HUDEP-2 (cell line): ENCODE data around the gene BCL2L12.

ENCODE experiments used
- DNase-seq, 76 experiments: peaks; one replicate each; lab custom pipeline; 2025; ENCODE audit not compliant: unreplicated experiment in 76 of 76; lab: John Stamatoyannopoulos, UW

The BCL2L12 gene

DNA sequence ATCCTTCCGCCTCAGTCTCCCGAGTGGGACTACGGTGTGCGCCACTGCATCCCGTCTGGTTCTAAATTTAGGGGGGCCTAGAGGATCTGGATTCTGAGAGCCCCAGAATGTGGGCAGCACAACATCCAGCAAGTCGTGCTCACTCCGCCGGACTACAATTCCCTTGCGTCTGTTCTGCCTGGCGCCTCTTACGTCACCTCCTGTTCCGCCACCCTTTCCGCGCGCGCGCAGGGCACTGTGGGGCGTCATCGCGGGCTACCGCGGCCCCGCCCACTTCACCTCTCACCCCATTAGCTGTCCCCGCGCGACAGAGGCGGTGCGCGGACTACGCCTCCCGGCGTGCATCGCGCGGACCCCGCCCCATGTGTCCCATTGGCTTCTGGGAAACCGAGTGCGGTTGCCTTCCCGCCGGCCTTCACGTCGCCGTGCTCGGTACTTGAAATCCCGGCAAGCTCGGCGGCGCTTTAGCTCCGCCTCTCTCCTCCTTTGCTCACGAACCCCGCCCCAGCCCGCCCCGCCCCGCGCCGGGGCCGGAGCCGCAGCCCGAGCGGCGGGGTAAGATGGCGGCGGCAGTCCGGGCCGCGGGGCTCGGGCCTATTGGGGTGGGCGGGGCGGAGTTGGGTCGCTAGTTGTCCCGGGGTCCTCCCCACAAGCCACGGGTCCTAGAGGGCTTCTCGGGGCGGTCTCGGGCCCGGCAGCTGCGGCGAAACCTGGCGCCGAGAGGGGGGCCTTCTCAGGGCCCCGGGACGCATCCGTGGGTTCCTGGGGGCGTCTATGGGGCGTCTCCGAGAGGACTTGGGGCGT lies 23.8 kb upstream of the BCL2L12 start, which contains the start of gene SCAF1:
SCAF1 (plus strand) TSS at position 522 of the 804 bp plus-strand sequence. CDS start 2,818 bp downstream, outside the sequence.
- peak; percentile 84 to 100 (median 100) for DNase-seq

DNA sequence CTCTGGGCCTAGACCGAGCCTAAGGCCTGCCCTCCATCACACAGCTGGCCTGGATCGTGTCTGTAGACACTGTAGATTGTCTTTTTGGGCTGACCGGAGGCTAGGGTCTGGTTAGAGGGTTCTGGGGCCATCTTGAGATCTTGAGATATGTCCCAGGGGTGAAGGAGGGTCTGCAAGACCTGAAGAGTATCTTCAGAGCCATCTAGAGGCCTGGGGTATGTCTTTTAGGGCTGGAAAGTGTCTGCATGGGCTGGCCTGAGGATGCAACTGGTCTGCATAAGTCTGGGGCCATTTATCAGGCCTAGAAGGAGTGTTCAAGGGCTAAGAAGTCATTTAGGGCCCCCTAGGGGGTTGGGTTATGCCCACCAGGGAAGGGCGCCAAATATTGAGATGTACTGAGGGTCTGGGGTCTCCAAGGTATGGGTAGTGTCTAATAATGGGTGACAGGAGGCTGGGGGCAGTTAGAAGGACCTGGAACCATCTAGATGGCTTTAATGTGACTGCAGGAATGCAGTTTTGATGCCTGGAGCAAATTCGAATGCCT lies 23.2 kb upstream of the BCL2L12 start:
- DNase-seq = peak in 1 of 76 experiments; percentile 35

DNA sequence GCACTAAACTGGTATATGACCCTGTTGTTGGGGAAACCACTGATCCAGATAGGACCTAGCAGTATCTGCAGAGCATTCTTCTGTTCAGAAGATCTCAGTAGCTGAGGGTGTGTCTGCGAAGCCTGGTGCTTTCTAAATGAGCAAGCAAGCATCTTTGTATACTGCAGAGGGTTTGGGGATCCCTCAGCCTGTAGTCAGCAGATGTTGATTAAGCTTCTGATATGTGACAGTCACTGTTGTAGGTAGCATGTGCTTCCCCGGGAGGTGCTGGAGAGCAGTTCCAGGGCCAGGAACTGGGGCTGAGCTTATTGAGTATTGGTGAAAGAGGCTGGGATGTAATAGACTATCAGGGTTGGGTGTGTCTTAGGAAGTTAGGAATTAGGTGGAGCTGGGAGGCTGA lies 22.3 kb upstream of the BCL2L12 start:
- DNase-seq = peak in 50 of 76 experiments; percentile 15 to 69 (median 38)

DNA sequence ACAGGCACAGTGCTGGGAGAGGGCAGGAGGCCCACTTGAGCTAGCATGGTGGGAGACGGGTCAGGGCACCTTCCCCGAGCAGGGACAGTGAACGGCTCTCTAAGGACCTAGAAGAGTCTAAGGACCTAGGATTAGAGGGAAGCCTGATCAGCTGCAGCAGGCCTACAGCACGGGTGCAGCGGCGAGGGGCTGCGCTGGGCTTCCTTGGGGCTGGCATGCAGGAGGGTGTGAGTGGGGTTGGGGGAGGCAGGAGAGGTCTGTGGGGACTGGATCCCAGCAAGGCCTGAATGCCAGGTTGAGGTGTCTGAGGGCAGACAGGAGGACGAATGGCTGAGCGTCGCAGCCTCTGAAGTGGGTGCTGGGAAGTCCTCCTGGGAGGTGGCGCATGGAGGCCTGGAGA lies 20.1 kb upstream of the BCL2L12 start:
- DNase-seq = no peak

DNA sequence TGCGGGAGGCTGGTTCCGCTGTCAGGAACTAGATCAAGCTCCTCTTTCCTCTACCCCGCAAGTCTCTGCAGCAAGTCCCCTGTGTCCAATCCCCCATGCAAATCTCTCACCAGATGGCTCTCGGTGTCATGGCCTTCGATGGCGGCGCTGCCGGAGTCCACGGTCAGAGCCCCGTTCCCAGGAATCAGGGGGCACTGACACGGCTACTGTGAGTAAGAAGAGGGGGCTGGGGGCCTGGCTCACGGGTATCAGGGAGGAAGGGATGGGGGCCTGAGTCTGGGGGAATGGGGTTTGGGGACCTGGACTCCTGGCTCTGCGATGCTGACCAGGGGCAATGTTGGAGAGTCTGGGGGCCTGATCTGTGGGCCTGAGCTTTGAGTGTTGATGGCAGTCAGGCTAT lies 19.7 kb upstream of the BCL2L12 start:
- no peak for DNase-seq

DNA sequence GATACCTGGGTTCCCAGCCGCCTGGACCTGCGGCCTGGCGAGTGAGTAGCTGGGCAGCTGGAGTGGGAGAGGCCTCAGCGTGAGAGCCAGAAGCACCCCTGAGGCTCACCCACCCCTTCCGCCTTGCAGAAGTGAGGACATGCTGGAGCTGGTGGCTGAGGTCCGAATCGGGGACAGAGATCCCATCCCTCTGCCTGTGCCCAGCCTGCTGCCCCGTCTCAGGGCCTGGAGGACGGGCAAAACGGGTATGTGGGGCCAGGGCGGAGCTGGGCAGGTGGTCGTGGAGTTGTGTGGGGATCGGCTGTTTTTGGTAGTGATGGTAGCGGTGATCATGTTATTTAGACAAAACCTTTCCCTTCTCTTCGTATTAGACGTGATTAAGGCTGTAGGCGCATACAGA lies 19.1 kb upstream of the BCL2L12 start:
- no peak for DNase-seq

DNA sequence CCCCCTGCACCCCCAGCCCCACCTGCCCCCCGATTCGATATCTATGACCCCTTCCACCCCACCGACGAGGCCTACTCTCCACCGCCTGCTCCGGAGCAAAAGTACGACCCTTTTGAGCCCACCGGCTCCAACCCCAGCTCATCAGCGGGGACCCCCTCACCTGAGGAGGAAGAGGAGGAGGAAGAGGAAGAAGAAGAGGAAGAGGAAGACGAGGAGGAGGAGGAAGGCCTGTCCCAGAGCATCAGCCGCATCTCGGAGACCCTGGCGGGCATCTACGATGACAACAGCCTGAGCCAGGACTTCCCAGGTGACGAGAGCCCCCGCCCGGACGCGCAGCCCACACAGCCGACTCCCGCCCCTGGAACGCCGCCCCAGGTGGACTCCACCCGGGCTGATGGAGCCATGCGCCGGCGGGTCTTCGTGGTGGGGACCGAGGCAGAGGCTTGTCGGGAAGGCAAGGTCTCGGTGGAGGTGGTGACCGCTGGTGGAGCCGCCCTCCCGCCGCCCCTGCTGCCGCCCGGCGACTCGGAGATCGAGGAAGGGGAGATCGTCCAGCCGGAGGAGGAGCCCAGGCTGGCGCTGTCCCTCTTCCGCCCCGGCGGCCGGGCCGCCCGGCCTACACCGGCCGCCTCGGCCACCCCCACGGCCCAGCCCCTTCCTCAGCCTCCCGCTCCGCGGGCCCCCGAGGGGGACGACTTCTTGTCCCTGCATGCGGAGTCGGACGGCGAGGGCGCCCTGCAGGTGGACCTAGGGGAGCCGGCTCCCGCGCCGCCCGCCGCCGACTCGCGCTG lies 14.5 kb upstream of the BCL2L12 start:
- no peak for DNase-seq

DNA sequence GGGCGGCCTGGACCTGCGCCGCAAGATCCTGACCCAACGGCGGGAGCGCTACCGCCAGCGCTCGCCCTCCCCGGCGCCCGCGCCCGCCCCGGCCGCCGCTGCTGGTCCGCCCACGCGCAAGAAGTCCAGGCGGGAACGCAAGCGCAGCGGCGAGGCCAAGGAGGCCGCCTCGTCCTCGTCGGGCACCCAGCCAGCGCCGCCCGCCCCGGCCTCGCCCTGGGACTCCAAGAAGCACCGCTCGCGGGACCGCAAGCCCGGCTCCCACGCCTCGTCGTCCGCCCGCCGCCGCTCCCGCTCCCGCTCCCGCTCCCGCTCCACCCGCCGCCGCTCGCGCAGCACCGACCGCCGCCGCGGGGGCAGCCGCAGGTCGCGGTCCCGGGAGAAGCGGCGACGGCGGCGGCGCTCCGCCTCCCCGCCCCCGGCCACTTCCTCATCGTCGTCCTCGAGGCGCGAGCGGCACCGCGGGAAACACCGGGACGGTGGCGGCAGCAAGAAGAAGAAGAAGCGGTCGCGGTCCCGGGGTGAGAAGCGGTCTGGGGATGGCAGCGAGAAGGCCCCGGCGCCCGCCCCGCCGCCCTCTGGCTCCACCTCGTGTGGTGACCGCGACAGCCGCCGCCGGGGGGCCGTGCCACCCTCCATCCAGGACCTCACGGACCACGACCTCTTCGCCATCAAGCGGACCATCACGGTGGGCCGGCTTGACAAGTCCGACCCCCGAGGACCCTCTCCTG lies 13.7 kb upstream of the BCL2L12 start:
- no peak for DNase-seq

DNA sequence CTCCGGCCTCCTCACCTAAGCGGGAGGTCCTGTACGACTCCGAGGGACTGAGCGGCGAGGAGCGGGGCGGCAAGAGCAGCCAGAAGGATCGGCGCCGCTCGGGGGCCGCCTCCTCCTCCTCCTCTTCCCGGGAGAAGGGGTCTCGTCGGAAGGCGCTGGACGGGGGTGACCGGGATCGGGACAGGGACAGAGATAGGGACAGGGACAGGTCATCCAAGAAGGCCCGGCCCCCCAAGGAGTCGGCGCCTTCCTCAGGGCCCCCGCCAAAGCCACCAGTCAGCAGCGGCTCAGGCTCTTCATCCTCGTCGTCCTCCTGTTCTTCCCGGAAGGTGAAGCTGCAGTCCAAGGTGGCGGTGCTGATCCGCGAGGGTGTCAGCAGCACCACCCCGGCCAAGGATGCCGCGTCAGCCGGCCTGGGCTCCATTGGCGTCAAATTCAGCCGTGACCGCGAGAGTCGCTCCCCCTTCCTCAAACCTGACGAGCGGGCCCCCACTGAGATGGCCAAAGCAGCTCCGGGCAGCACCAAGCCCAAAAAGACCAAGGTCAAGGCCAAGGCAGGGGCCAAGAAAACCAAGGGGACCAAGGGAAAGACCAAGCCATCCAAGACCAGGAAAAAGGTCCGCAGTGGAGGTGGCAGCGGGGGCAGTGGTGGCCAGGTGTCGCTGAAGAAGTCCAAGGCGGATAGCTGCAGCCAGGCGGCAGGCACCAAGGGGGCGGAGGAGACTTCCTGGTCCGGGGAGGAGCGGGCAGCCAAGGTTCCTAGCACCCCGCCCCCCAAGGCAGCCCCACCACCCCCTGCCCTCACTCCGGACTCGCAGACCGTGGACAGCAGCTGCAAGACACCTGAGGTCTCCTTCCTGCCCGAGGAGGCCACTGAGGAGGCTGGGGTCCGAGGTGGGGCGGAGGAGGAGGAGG lies 12.9 kb upstream of the BCL2L12 start:
- no peak for DNase-seq

DNA sequence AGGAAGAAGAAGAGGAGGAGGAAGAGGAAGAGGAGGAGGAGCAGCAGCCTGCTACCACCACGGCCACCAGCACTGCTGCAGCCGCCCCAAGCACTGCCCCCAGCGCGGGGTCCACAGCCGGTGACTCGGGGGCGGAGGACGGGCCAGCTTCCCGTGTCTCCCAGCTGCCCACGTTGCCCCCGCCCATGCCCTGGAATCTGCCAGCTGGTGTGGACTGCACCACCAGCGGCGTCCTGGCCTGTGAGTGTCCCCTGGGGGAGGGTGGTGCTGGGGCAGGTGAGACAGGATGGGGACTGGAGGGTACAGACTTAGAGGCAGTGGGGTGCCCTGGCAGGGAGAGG lies 12.3 kb upstream of the BCL2L12 start:
- no peak for DNase-seq

DNA sequence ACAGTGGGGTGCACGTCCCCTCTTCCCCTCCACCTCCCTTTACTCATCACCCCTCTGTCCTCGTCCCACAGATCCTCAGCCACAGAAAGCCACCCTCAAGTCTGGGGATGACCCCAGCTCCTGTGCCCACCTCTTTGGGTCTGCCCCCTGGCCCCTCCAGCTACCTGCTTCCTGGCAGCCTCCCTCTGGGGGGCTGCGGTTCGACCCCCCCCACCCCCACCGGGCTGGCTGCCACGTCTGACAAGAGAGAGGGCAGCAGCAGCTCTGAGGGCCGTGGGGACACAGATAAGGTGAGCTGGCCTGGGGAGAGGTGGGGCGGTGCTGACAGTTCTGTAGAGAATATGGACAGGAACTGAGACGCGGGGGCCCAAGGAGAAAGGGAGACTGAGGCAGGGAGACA lies 11.2 kb upstream of the BCL2L12 start:
- DNase-seq = no peak

DNA sequence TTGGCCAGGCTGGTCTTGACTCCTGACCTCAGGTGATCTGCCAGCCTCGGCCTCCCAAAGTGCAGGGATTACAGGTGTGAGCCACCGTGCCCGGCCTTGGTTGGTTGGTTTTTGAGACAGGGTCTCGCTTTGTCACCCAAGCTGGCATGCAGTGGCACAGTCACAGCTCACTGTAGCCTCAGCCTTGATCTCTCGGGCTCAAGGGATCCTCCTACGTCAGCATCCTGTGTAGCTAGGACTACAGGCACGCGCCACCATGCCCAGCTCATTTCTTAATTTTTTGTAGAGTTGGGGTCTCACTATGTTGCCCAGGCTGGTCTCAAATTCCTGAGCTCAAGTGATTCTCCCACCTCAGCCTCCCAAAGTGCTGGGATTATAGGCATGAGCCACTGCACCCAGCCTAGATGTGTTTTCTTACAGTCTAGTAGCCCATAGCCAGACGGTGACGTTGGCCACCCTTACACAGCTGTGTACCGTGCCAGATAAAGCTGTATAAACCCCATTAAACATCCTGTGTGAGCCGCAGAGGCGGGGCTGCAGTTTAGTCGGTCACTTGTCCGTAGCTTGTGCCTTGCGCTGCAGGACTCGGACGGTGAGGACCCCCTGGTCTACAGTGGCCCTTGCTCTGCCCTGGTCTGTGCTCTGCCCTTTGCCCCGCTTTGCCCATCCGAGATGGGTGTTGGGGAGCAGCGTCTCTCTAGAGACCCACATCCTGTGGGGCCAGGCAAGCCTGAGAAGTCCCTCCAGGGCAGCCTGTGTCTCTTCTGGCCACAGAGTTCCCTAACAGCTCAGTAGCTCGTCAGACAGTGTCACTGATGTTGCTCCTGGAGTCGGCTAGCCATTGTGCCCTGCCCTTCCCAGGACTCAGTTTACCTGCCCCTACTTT lies 9.9 kb upstream of the BCL2L12 start:
- no peak for DNase-seq

DNA sequence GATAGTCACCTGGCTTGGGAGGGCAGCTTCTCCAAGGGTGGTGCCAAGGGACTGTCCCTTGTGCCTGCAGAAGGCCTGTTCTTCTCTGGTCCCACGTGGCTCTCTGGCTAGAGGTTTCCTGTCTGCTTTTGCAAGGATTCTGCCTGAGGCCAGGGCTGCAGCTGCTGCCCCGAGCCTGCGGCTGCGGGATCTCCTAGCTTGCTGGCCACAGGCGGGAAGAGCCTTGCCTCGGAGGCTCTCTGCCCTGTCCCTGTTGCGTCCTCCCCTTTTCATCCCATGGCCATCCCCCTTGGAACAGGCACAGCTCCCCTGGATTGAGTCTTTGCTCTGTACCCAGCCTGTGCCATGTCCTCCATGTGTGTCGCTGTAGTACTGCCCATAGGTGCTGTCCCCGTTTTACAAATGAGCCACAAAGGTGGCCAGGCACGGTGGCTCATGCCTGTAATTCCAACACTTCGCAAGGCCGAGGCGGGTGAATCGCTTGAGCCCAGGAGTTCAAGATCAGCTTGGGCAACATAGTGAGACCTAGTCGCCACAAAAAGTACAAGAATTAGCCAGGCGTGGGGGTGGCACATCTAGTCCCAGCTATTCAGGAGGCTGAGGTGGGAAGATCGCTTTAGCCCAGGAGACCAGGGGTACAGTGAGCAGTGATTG lies 9.2 kb upstream of the BCL2L12 start:
- DNase-seq = no peak

DNA sequence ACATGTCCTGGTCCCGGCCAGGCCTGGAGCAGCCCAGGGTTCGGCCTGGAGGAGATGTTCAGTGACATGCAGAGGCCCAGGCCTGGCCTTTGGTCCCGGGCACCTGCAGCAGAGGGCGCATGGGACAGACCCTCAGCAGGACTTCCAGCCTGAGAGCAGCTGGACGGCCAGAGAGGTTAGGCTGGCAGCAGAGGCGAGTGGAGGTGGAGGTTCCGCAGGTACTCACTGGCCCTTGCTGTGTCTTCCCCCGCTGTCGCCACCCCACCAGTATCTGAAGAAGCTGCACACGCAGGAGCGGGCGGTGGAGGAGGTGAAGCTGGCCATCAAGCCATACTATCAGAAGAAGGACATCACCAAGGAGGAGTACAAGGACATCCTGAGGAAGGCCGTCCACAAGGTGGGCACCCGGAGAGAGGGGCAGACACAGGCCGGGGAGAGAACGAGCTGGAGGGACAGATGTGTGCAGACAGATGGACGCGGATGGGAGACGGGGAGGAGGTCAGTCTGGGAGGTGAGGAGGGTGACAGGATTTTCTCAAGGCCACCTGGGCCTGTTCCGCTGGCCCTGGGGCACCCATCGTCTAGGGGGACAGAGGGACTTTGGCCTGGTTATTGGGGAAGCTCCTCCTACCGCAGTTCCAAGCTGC lies 8.1 kb upstream of the BCL2L12 start:
- no peak for DNase-seq

DNA sequence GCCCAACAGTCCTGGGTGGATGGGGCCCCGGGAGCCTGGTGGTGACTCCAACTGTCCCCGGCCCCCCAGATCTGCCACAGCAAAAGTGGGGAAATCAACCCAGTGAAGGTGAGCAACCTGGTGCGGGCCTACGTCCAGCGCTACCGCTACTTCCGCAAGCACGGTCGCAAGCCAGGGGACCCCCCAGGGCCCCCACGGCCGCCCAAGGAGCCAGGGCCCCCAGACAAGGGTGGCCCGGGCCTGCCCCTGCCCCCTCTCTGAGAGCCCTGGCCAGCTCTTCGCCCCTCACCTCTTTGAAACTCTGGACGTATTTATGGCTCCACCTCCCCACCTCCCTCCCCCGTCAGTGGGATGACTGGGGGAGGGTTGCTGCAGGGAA lies 7.6 kb upstream of the BCL2L12 start:
- no peak for DNase-seq

DNA sequence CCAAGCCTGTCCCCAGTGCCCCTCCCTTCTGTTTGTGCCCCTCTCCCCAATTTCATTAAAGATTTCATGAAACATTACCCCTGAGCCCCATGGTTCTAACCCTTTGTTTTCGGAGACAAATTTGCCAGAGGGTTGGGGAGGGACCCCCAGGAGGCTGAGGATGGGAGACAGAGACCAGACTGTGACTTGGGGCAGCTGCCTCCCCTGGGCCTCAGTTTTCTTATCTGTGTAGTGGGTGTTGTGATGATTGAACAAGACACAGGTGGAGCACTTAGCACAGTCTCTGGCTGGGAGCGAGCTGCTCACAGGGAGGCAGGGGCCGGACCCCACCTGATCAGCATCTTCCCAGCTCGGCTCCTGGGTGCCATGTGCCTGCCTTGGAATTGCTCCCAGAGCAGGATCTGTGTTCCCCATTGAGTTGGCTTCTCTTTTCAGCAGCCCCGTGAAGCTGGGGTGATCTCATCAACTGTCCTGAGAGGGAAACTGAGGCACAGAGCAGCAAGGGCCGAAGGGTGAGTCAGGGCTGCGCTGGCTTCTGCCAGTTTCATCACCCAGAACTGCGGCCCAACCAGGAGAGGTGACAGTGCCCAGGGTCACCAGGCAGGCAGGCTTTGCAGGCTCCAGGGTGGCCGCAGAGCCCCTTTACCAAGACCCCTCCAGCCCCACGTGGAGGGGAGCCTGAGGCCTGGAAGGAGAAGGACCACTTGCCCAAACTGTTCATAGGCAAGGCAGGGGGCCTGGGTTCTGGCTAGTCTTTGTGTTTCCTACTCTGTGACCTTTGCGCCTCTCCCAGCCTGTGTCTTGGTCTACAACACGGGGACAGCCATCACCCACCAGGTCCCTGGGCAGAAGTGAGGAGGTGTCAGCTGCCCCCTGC lies 6.9 kb upstream of the BCL2L12 start:
- no peak for DNase-seq

DNA sequence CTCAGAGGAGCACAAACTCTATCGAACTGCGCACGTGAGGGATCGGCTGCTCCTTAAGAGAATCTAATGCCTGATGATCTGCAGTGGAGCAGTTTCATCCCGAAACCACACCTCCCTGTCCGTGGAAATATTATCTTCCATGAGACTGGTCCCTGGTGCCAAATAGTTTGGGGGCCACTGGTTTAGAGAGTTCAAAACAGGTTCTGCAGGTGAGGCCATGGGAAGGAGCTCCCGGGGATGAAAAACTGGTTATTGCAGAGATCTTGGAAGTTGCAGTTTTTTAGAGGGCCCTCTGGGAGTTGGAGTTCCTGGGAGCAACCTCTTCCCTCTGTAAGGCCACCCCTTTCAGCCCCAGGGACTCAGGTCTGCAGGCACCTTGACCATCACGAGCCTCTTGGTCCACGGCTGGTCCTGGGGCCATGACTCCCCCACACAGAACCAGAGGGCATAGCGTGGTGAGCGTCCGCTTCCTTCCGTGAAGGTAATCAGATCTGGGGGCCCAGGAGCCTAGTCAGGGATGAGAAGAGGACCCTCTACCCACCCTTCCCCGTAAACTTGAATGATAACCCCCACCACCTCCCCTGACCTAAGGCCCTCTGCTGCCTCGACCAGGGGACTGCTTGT lies 5.3 kb upstream of the BCL2L12 start:
- no peak for DNase-seq
